ENCODE results near the gene RGS6. TPM values are rescaled to one million over a fixed set of nuclear protein-coding genes. Genes with fewer than 3 reads are reported as not detected.

RGS6 gene
- total and polyA plus RNA-seq, 4 donors = 0.21 to 5.4 (median 0.45) TPM

- H3K27ac ChIP-seq (ENCODE audit: low read depth in 1 of 2, low read length in 1 of 2) = no peak overlapping the region
- TF ChIP-seq CTCF (IDR thresholded peaks at IDR 0.05; ENCODE audit: control extremely low read depth, extremely low read depth) = no peak
- H3K4me3 ChIP-seq = no peak overlapping the region
- no peak for DNase-seq
- no peaks in the 10 kb centered on the region for H3K27me3 ChIP-seq (ENCODE audit: control insufficient read depth in 3 of 3, insufficient read depth in 3 of 3, low read length in 2 of 3)
- no peak overlapping the region for H3K9ac ChIP-seq (ENCODE audit: insufficient read depth in 1 of 2, low read length in 2 of 2)
- no peak for ATAC-seq (ENCODE audit: insufficient read depth, low FRiP score)
- 85 to 92% methylated on average over 6 of the region's 6 CpGs for WGBS, 2 donors
- H3K9me3 ChIP-seq (ENCODE audit: control insufficient read depth in 4 of 4, insufficient read depth in 3 of 4, low read length in 3 of 4) = peaks cover 0 to 13% (median 0%) of the 10 kb centered on the region in 4 donors
- no peaks in the 10 kb centered on the region for H3K36me3 ChIP-seq (ENCODE audit: control insufficient read depth in 4 of 4, insufficient read depth in 4 of 4, low read length in 4 of 4)
- peaks cover 0 to 13% (median 5%) of the 10 kb centered on the region in 5 donors for H3K4me1 ChIP-seq (ENCODE audit: control insufficient read depth in 5 of 5, insufficient read depth in 5 of 5, low read length in 5 of 5)
These were observed 487.1 kb downstream of the RGS6 start for GRCh38 chr14:72419226-72419775.

- Histone ChIP-seq H3K9ac (ENCODE audit: insufficient read depth in 1 of 2, low read length in 2 of 2) (peak overlapping the region in 1 of 2 donors; percentile 14), H3K27ac (ENCODE audit: low read depth in 1 of 2, low read length in 1 of 2) (no peak overlapping the region), H3K4me3 (no peak overlapping the region), H3K9me3 (ENCODE audit: control insufficient read depth in 4 of 4, insufficient read depth in 3 of 4, low read length in 3 of 4) (peaks cover 0 to 4% (median 0%) of the 10 kb centered on the region in 4 donors), H3K4me1 (ENCODE audit: control insufficient read depth in 5 of 5, insufficient read depth in 5 of 5, low read length in 5 of 5) (peaks cover 0 to 13% (median 5%) of the 10 kb centered on the region in 5 donors), H3K27me3 (ENCODE audit: control insufficient read depth in 3 of 3, insufficient read depth in 3 of 3, low read length in 2 of 3) (no peaks in the 10 kb centered on the region), H3K36me3 (ENCODE audit: control insufficient read depth in 4 of 4, insufficient read depth in 4 of 4, low read length in 4 of 4) (no peaks in the 10 kb centered on the region)
- 30 to 34% methylated on average over 17 of the region's 17 CpGs for WGBS, 2 donors
- ATAC-seq (ENCODE audit: insufficient read depth, low FRiP score) (no peak), DNase-seq (peak; percentile 85 to 89 (median 88))
- peak; percentile 68 for TF ChIP-seq CTCF (IDR thresholded peaks at IDR 0.05; ENCODE audit: control extremely low read depth, extremely low read depth)
These were observed 488.7 kb downstream of the RGS6 start for GRCh38 chr14:72420749-72421474.

- peaks cover 0 to 7% (median 3%) of the 10 kb centered on the region in 5 donors for H3K4me1 ChIP-seq (ENCODE audit: control insufficient read depth in 5 of 5, insufficient read depth in 5 of 5, low read length in 5 of 5)
- WGBS, 2 donors = 90 to 95% methylated on average over 1 of the region's 1 CpG
- H3K4me3 ChIP-seq = no peak overlapping the region
- no peak for DNase-seq
- H3K9ac ChIP-seq (ENCODE audit: insufficient read depth in 1 of 2, low read length in 2 of 2) = no peak overlapping the region
- H3K27ac ChIP-seq (ENCODE audit: low read depth in 1 of 2, low read length in 1 of 2) = no peak overlapping the region
- ATAC-seq (ENCODE audit: insufficient read depth, low FRiP score) = no peak
- no peak for TF ChIP-seq CTCF (IDR thresholded peaks at IDR 0.05; ENCODE audit: control extremely low read depth, extremely low read depth)
- H3K27me3 ChIP-seq (ENCODE audit: control insufficient read depth in 3 of 3, insufficient read depth in 3 of 3, low read length in 2 of 3) = no peaks in the 10 kb centered on the region
- H3K9me3 ChIP-seq (ENCODE audit: control insufficient read depth in 4 of 4, insufficient read depth in 3 of 4, low read length in 3 of 4) = peaks cover 0 to 7% (median 0%) of the 10 kb centered on the region in 4 donors
- H3K36me3 ChIP-seq (ENCODE audit: control insufficient read depth in 4 of 4, insufficient read depth in 4 of 4, low read length in 4 of 4) = no peaks in the 10 kb centered on the region
These were observed 491.7 kb downstream of the RGS6 start for GRCh38 chr14:72423957-72424356.

Measured in lung (tissue), 12 donors.